Thymus (tissue), 11 donors: Measurements from ENCODE around the gene ZFP57. TPM values are rescaled to one million over a fixed set of nuclear protein-coding genes. Genes with fewer than 3 reads are reported as not detected.

Experiments
- DNase-seq, 9 donors: peaks; one replicate each; pipeline ENCODE4 v3.0.0-alpha.2; 2013; ENCODE audit warnings: low spot score in 9 of 9, low read depth in 6 of 9, missing footprints in 1 of 9
- H3K27ac ChIP-seq, 2 donors: one replicate each; pipeline ENCODE4 v1.5.1; 2013; ENCODE audit warnings: control low read depth in 1 of 2, low read depth in 1 of 2, low read length in 1 of 2, mild to moderate bottlenecking in 1 of 2, moderate library complexity in 1 of 2
- H3K27me3 ChIP-seq, 2 donors: one replicate each; pipeline ENCODE4 v1.5.1; 2013; ENCODE audit warnings: low read length in 1 of 2; ENCODE audit not compliant: control insufficient read depth in 2 of 2, insufficient read depth in 1 of 2
- H3K36me3 ChIP-seq, 2 donors: one replicate each; pipeline ENCODE4 v1.5.1; 2013; ENCODE audit warnings: low read length in 1 of 2, mild to moderate bottlenecking in 1 of 2, moderate library complexity in 1 of 2; ENCODE audit not compliant: control insufficient read depth in 2 of 2, insufficient read depth in 2 of 2
- H3K4me1 ChIP-seq, 2 donors: one replicate each; pipeline ENCODE4 v1.5.1; 2013; ENCODE audit warnings: low read length in 2 of 2; ENCODE audit not compliant: control insufficient read depth in 2 of 2, insufficient read depth in 2 of 2
- H3K4me3 ChIP-seq, 2 donors: one replicate each; pipeline ENCODE4 v1.5.1; 2013; ENCODE audit warnings: low read length in 2 of 2, control low read depth in 1 of 2, mild to moderate bottlenecking in 1 of 2
- H3K9me3 ChIP-seq, 2 donors: one replicate each; pipeline ENCODE4 v1.5.1; 2013; ENCODE audit warnings: low read length in 1 of 2, mild to moderate bottlenecking in 1 of 2; ENCODE audit not compliant: control insufficient read depth in 2 of 2, insufficient read depth in 1 of 2
- WGBS: extraction: QIAGEN DNeasy Blood & Tissue Kit; methylation state at CpG from one replicate; pipeline ENCODE4 v1.1.7; 2013; 5-methylcytosine and 5-hydroxymethylcytosine counted together
- polyA plus RNA-seq: library from polyadenylated mRNA; stranded (reverse); fragments of 200-250 nt; gene quantifications from one replicate; pipeline ENCODE4 v1.2.3, GENCODE V29; 2013
- total RNA-seq: library from RNA; stranded (reverse); fragments of 120-200 nt; gene quantifications from one replicate; pipeline ENCODE4 v1.2.4, GENCODE V29; 2013
- donor health status: healthy.

The ZFP57 gene
- total and polyA plus RNA-seq, 2 donors, result 0.05 to 0.09 TPM

DNA sequence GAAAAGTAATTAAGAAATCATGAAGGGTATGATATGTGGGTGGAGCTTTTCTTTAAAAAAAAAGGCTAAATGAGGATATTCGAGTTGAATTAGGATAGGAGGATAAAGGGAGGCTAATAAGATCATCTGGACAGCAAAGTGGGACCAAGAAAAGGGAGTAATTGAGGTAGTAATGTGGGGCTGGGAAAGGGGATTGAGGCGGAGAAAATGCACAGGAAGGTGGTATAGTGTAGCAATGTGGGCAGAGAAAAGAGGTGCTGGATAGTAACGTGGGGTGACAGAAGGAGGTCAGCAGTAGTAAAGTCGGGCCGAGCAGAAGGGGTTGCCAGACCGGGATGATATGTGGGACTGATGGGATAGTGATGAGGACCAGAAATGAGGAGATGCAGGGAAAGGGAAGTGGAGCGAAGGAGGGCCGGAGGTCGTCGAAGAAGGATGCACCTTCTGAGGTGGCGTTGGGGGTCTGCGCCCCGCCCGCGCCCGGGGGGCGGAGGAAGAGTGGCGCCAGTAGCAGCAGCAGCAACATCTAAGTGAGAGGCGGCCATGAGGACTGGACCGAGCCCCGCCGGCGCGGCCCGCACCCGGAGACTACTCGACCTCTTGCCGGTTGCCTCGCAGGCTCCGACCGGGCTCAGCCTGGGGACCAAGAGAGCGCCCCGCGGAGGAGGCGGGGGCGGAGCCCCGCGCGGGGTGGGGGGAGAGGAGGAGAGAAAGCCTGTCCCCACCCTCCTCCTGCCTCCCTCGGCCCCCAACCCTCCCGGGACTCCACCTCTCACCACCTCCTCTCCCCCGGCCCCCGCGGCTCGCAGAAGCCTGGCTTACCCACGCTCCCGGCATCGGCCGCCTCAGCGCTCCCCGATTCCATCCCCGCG is 48.9 kb downstream of the ZFP57 start:
- peaks cover 6 to 16% of the 10 kb centered on the region in 2 donors for H3K4me1 ChIP-seq
- H3K9me3 ChIP-seq, result no peaks in the 10 kb centered on the region
- peak in 3 of 9 donors; percentile 12 to 31 (median 27) for DNase-seq
- peak overlapping the region; percentile 43 to 81 for H3K4me3 ChIP-seq
- WGBS, result 6% methylated on average over 49 of the region's 53 CpGs
- no peak overlapping the region for H3K27ac ChIP-seq
- H3K36me3 ChIP-seq, result no peaks in the 10 kb centered on the region
- peaks cover 28 to 83% of the 10 kb centered on the region in 2 donors for H3K27me3 ChIP-seq

DNA sequence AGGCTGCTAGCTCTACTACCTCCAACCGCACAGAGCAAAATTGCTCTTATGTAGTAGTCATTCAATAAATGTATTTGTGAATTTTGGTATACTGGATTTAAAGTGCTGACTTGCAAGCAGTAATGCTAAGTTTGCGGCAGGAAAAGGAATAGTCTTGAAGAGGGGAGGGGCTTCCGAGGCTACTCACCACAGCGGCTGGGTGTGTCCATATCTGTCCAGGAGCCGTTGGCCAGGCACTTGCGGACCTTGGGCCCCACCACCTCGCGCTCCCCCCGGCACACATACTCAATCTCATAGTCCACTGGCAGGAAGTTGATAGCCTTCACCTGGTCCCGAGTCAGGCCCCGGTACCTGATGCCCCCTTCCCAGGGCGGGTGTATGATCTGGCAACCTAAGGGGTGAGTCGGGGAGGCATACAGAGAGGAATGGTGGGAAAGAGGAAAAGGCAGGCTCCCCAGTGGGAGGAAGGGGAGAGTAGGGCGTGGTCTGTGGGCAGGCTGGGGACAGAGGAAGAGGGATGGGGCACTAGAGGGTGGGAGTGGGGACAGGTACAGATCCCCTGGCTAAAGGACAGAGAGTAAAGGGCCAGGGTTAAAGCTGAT is 49.6 kb downstream of the ZFP57 start:
- H3K27me3 ChIP-seq, result peaks cover 29 to 88% of the 10 kb centered on the region in 2 donors
- DNase-seq, result no peak
- H3K9me3 ChIP-seq, result no peaks in the 10 kb centered on the region
- no peak overlapping the region for H3K4me3 ChIP-seq
- H3K4me1 ChIP-seq, result peaks cover 6 to 16% of the 10 kb centered on the region in 2 donors
- H3K36me3 ChIP-seq, result no peaks in the 10 kb centered on the region
- 81% methylated on average over 14 of the region's 14 CpGs for WGBS
- no peak overlapping the region for H3K27ac ChIP-seq

DNA sequence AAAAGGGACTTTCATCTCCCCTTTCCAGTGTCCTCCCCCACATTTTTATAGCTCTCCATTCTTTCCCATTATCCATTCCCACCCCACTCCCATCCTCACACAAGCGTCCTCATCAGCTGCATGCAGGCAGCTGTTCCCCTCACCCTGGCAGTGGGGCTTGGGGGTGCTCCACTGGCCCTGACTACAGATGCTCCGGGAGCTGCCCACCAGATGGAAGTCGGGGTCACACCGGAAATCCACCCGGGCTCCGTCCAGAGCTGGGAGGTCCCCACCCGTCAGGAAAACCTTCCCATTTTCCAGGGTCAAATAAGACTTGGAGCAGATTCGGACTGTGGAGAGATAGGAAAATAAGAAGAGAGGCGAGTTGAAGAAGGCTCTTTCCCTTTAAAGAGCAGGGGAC is 50.6 kb downstream of the ZFP57 start:
- DNase-seq, result no peak
- H3K36me3 ChIP-seq, result no peaks in the 10 kb centered on the region
- H3K4me3 ChIP-seq, result no peak overlapping the region
- WGBS, result 96% methylated on average over 9 of the region's 9 CpGs
- H3K9me3 ChIP-seq, result no peaks in the 10 kb centered on the region
- peaks cover 6 to 16% of the 10 kb centered on the region in 2 donors for H3K4me1 ChIP-seq
- H3K27me3 ChIP-seq, result peaks cover 35 to 95% of the 10 kb centered on the region in 2 donors
- H3K27ac ChIP-seq, result no peak overlapping the region

DNA sequence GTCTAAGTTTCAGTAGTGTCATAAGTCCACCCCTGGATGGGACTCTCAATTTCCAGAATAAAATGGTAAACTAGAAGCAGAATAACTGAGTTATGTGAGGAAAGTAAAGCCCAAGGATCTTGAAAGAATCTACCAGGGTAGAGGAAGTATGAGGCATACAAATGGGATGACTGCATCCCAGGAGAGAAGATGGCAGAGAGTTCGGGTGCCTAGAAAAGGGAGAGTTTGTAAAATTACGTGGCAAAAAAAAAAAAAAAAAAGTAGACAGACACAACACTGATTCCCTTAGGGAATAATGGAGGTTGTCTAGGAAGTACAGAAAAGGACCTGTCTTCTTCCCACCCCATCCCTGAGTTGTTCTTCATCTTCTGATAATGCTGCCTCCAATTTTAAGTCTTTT is 51.4 kb downstream of the ZFP57 start:
- Histone ChIP-seq H3K4me1 (peaks cover 6 to 16% of the 10 kb centered on the region in 2 donors), H3K27me3 (peaks cover 35 to 98% of the 10 kb centered on the region in 2 donors), H3K4me3 (no peak overlapping the region), H3K27ac (no peak overlapping the region), H3K36me3 (no peaks in the 10 kb centered on the region), H3K9me3 (no peaks in the 10 kb centered on the region)
- 93% methylated on average over 2 of the region's 2 CpGs for WGBS
- DNase-seq, result no peak

DNA sequence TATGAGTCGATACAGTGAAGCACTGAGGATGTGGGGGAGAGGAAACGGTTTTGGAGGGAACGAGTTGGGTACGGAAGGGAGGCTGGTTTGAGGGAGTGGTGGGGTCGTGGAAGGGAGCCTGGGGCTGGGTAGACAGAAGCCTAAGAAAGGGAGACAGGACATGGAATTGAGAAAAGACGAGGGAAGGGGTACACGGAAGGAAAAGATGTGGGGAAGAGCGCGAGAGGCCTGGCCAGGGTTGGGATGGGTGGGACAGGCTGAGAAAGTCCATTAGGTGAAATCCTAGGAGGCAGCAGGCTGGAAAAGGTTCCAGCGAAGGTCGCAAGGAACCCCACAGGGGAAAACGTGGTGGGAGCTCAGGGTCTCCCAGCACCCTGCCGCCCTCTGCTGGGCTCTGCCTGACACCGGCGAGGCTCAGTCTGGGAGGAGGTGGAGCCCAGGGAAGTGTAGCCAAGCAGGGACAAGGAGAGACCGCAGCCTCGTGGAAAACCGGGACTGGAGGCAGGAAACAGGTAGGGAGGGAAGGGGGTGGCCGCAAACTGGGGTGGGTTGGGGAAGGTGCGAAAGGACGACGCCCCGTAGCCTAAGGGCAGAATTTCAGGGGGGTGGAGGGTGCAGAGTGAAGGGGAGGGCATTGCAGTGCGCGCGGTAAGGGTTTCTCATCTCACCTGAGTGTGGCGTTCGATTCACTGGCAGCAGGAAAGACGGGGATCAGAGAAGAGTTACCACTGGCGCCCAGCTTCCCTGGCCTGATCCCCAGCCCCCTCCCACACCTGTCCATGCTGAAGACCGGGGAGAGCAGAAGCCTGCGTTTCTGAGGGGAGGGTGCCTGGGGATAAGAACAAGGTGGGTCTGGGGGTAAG is 52.3 kb downstream of the ZFP57 start:
- Histone ChIP-seq H3K9me3 (no peaks in the 10 kb centered on the region), H3K27ac (no peak overlapping the region), H3K4me1 (peaks cover 6 to 16% of the 10 kb centered on the region in 2 donors), H3K27me3 (peaks cover 35 to 97% of the 10 kb centered on the region in 2 donors), H3K36me3 (no peaks in the 10 kb centered on the region), H3K4me3 (peak overlapping the region; percentile 37 to 60)
- peak in 2 of 9 donors; percentile 28 to 32 for DNase-seq
- 2% methylated on average over 32 of the region's 32 CpGs for WGBS

DNA sequence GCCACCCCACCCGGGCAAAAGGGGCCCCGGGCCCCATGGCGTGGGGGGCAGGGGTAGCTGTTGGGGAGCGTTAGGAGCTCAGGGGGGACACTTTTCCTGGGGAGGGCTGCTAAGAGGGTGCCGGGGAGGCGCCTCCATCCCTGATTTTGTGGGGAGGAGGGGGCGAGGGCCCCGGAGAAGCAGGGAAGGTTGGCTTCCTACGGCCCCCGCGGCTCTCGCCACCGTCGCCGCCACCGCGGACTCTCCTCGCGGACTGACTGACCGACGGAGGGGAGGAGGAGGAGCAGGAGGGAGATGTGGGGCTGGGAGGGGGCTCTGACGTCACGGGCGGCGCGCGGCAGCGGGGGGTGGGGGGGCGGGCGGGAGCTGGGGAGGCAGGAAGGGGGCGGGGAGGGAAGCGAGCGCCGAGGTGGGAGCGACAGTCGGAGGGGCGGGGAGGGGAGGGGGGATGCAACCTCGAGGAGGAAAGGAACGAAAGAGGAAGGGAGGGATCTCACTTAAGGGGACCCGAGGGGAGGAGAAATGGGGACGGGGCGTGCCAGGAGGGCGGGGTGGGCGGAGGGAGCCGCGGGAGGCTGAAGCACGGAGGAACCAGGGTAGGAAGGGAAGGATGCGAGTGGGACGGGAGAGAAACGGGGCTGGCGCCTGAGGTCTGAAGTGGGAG is 53.1 kb downstream of the ZFP57 start:
- Histone ChIP-seq H3K4me3 (peak overlapping the region; percentile 37 to 60), H3K9me3 (no peaks in the 10 kb centered on the region), H3K4me1 (peaks cover 6 to 14% of the 10 kb centered on the region in 2 donors), H3K27ac (no peak overlapping the region), H3K36me3 (no peaks in the 10 kb centered on the region), H3K27me3 (peaks cover 32 to 95% of the 10 kb centered on the region in 2 donors)
- WGBS, result 2% methylated on average over 51 of the region's 51 CpGs
- peak in 2 of 9 donors; percentile 8 to 25 for DNase-seq

DNA sequence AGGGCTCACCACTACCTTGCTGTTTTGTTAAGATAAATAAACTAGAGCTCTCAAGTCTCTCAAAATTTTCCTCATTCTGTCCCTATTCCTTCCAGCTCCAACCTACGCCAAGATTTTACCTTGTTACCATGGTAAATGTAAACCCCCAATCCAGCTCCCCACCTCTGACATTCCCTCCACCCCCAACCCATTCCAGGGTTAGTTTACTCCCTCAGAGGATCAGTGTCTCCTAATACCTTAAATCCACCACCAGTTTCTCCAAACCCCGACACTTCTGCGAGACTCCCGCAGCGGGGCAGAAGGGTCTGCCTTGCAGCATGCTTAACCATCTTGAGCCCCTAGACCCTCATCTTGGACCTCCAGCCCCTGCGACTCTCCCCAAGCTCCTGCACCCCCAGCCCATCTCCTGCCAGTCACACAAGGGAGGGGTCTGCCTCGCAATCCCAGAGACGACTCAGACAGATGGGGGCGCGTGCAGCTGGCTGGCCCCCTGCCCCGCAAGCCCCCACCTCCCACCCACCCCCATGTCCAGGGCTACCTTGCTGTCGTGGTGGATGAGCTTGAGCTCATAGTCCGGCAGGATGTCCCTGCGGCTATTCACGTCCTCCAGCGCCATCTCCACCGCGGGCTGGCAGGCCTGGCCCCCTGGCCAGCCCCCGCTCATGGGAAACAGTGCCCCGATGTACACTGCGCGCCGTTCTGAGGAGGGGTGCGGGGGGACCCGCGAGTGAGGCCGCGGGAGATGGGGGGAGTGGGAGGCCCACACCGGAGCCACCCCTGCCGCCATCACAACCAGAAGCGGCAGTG is 53.8 kb downstream of the ZFP57 start:
- Histone ChIP-seq H3K27ac (no peak overlapping the region), H3K4me1 (peaks cover 5 to 12% of the 10 kb centered on the region in 2 donors), H3K9me3 (no peaks in the 10 kb centered on the region), H3K4me3 (peak overlapping the region; percentile 26 to 60), H3K27me3 (peaks cover 32 to 88% of the 10 kb centered on the region in 2 donors), H3K36me3 (no peaks in the 10 kb centered on the region)
- WGBS, result 37% methylated on average over 31 of the region's 31 CpGs
- DNase-seq, result no peak

DNA sequence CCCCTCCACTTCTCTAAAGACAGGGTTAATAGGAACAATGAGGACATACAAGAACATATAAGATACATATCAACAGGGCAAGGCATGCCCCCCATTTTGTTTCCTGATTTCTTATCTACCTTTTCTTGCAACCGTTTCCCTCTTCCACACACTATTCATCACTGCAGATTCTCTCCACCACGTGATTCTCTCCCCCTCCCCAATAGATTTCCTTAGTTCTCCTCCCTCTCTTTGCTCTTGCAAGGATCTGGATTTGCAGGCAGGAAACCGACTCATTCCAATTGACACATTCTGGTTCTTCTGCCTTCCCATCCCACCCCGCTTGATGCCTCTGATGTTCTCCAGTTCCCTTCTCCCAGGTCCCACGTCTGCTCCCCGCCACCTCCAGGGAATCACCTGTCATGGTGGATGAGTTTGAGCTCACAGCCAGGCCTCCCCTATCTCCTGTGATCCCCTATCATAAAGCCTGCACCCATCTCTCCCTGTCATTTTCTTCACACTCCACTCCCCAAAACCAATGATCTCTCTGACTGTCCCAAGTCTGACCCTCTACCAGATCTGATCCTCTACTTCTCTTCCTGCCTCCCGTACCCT is 55.5 kb downstream of the ZFP57 start:
- Histone ChIP-seq H3K27me3 (peaks cover 24 to 71% of the 10 kb centered on the region in 2 donors), H3K9me3 (no peaks in the 10 kb centered on the region), H3K4me3 (no peak overlapping the region), H3K27ac (no peak overlapping the region), H3K36me3 (no peaks in the 10 kb centered on the region), H3K4me1 (peaks cover 3 to 9% of the 10 kb centered on the region in 2 donors)
- 71% methylated on average over 7 of the region's 7 CpGs for WGBS
- DNase-seq, result no peak
